Measurements from ENCODE around the gene DCAF11. TPM values are rescaled to one million over a fixed set of nuclear protein-coding genes. Genes with fewer than 3 reads are reported as not detected.

DCAF11 gene
- total and polyA plus RNA-seq, 2 of the 13 experiments (the other 11 are each of a cell fraction or from before 2014, with no cell fraction given), result 150 to 257 TPM

- TF ChIP-seq PRDM15 (CRISPR knock-in tag; IDR thresholded peaks at IDR 0.05) (no peak), ZBTB10 (CRISPR knock-in tag; IDR thresholded peaks at IDR 0.05; ENCODE audit: borderline replicate concordance) (no peak), GMEB1 (CRISPR knock-in tag; IDR thresholded peaks at IDR 0.05; ENCODE audit: borderline replicate concordance) (no peak), AGO2 (optimal IDR thresholded peaks at IDR 0.05; ENCODE audit: low read depth, low read length) (peak; percentile 42), AHR (CRISPR knock-in tag; IDR thresholded peaks at IDR 0.05) (no peak), ZNF407 (CRISPR knock-in tag; IDR thresholded peaks at IDR 0.05; ENCODE audit: not compliant biosample characterization) (peak; percentile 26), IKZF5 (CRISPR knock-in tag; IDR thresholded peaks at IDR 0.05) (peak; percentile 12; the same call in 1 of the 2 replicates), XRCC5 (optimal IDR thresholded peaks at IDR 0.05; ENCODE audit: low read length) (peak; percentile 72), U2AF2 (IDR thresholded peaks at IDR 0.05; ENCODE audit: low read depth, low read length) (no peak), ZFX (CRISPR knock-in tag; IDR thresholded peaks at IDR 0.05; ENCODE audit: low read depth) (peak; percentile 75)
Measured at GRCh38 chr14:24139272-24139934, 24.8 kb downstream of the DCAF11 start (continued).
